CD4-positive, alpha-beta T cell treated with Interferon gamma for 1 hour (primary cell): ENCODE data around the gene LMAN2L.

Experiments used
- DNase-seq: peaks from one replicate; pipeline ENCODE4 v3.0.0-alpha.2; 2020

LMAN2L gene

GRCh38 chr2:96702098-96702785, 37.6 kb downstream of the LMAN2L start:
- no peak for DNase-seq

GRCh38 chr2:96701636-96702035, 38.2 kb downstream of the LMAN2L start:
- no peak for DNase-seq

GRCh38 chr2:96700086-96700485, 39.8 kb downstream of the LMAN2L start:
- DNase-seq = no peak

GRCh38 chr2:96699621-96700020, 40.2 kb downstream of the LMAN2L start:
- no peak for DNase-seq

GRCh38 chr2:96699021-96699420, 40.8 kb downstream of the LMAN2L start:
- DNase-seq = no peak

GRCh38 chr2:96698221-96698861, 41.5 kb downstream of the LMAN2L start:
- no peak for DNase-seq

- no peak for DNase-seq
These were observed 42.4 kb downstream of the LMAN2L start for GRCh38 chr2:96697476-96697875.

GRCh38 chr2:96695602-96696001, 44.3 kb downstream of the LMAN2L start:
- no peak for DNase-seq

GRCh38 chr2:96694816-96695455, 44.9 kb downstream of the LMAN2L start:
- DNase-seq = no peak

- no peak for DNase-seq
These were observed 45.6 kb downstream of the LMAN2L start for GRCh38 chr2:96694279-96694678.

GRCh38 chr2:96693286-96694200, 46.3 kb downstream of the LMAN2L start:
- no peak for DNase-seq

GRCh38 chr2:96692094-96692971, 47.5 kb downstream of the LMAN2L start:
- DNase-seq = no peak

- DNase-seq = no peak
These were observed 48.7 kb downstream of the LMAN2L start for GRCh38 chr2:96691022-96691612.

- DNase-seq = no peak
These were observed 49.4 kb downstream of the LMAN2L start for GRCh38 chr2:96690306-96691021.

GRCh38 chr2:96689431-96689991, 50.4 kb downstream of the LMAN2L start:
- no peak for DNase-seq

- DNase-seq = no peak
These were observed 51.0 kb downstream of the LMAN2L start for GRCh38 chr2:96688649-96689430.

- DNase-seq = no peak
These were observed 51.9 kb downstream of the LMAN2L start for GRCh38 chr2:96687711-96688640.

- no peak for DNase-seq
These were observed 52.6 kb downstream of the LMAN2L start for GRCh38 chr2:96687266-96687665.
